ENCODE measurements around the gene B4GALT5. TPM values are rescaled to one million over a fixed set of nuclear protein-coding genes. Genes with fewer than 3 reads are reported as not detected.

B4GALT5 gene
- total RNA-seq, 1 donor from 2014 or later = 37.3 TPM

GRCh38 chr20:49610691-49611538 is 102.8 kb downstream of the B4GALT5 start:
- DNase-seq (ENCODE audit: low read depth) = peak; percentile 75

DNA sequence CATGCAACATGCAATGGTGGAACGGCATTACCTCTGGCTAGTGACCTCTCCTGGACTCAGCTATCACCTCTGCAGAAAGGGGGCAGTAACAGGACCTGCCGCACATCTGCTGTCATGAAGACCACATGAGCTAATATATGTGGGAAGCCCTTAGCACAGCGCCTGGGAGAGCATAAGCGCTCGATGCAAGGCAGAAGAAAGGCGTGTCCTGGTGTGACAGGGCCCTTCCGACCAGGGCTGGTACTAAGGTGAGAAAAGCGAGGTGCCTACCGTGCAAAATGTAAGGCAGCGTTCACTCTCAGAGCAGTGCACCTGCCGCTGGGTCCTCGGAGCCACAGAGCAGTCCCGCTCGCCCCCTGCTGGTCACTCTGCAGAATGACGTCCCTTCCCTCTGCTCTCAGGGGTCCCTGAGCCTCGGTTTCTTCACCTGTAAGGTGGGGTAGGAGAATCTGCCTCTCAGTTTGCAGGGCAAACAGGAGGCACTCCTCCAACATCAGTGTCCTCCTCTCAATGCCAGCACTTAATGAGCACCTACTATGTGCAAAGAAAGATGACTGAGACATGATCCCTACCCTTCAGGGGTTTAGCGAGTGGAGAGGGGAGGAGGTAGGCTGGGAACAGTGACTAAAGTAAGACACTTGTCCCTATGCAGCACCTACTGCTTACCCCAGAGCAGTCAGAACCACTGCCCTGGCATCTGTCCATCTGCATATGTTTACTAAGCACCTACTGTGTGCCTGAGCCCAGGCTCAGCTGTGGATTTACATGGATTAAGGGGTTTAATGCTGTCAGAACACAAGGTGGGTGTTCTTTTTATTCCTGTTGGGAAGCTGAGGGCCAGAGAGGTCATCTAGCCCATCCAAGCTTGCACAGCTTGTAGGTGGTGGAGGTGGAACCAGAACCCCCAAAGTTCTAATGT is 104.7 kb downstream of the B4GALT5 start:
- no peak for DNase-seq (ENCODE audit: low read depth)

- no peak for DNase-seq (ENCODE audit: low read depth)
Measured at GRCh38 chr20:49607568-49607967, 106.1 kb downstream of the B4GALT5 start.

DNA sequence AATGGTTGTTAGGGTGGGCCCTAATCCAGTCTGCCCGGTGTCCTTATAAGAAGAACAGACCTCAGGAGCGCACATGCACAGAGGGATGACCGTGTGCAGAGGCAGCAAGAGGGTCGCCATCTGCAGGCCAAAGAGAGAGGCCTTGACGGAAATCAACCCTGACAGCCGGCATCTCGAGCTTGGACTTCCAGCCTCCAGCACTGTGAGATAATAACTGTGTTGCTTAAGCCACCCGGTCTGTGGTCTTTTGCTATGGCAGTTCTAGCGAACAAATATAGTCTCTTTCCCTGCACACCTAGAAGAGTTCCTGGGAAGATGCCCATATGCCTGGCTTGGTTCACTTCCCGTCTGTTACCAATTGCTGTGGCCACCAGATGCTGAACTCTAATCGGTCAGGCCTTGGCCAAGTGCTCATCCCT is 110.5 kb downstream of the B4GALT5 start:
- no peak for DNase-seq (ENCODE audit: low read depth)

DNA sequence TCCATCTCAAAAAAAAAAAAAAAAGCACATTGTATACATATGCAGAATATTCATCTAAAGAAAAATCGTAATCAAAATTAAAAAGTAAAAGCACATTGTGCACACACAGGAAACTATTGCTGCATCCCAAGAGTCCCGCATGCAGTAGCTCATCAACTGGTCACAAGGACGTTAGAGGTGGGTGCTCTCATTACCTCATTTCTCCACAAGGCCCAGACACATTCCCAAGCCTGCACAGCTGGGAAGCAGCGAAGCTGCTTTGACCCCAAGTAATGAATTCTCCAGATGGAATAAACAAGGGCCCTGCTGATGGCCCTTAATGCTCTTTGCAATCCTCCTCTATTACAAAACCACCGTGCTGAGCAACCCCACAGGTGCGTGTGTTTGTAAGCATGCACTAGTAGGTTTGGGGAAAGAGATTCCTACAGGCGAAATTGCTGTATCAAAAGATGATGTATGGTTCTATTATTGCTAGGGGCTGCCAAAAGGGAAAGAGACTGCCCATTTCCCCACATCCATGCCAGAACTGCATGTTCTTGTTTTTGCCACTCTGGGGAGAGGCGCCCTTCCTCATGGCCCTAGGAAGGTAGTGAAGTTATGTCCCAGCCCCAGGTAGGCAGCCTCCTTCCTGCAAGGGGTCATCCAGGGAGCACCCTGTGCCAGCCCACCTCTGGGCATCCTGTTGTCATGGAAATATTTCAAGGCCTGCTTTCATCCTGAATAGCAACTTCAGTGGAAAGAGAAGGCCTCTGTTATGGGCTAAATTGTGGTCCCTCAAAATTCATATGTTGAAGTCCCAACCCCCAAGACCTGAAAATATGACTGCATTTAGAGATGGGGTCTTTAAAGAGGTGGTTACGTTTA is 111.1 kb downstream of the B4GALT5 start:
- DNase-seq (ENCODE audit: low read depth) = no peak

GRCh38 chr20:49601153-49601924 is 112.3 kb downstream of the B4GALT5 start:
- no peak for DNase-seq (ENCODE audit: low read depth)

DNA sequence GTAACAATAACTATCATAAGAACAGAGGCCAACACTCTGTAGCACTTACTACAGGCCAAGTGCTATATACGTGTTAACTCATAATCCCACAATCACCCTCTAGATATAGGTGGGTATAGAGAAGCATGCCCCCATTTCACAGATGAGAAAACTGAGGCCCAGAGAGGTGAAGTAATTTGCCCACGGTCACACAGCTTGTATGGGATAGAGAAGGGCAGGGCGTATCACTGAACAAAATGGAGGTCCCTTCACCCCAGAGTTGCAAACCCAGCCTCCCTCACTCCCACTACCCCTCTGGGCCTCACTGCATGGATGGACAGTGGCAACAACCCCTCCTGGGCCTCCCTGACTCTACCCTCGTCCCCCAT is 113.9 kb downstream of the B4GALT5 start:
- DNase-seq (ENCODE audit: low read depth) = no peak

- no peak for DNase-seq (ENCODE audit: low read depth)
Measured at GRCh38 chr20:49597825-49598395, 115.8 kb downstream of the B4GALT5 start.

DNA sequence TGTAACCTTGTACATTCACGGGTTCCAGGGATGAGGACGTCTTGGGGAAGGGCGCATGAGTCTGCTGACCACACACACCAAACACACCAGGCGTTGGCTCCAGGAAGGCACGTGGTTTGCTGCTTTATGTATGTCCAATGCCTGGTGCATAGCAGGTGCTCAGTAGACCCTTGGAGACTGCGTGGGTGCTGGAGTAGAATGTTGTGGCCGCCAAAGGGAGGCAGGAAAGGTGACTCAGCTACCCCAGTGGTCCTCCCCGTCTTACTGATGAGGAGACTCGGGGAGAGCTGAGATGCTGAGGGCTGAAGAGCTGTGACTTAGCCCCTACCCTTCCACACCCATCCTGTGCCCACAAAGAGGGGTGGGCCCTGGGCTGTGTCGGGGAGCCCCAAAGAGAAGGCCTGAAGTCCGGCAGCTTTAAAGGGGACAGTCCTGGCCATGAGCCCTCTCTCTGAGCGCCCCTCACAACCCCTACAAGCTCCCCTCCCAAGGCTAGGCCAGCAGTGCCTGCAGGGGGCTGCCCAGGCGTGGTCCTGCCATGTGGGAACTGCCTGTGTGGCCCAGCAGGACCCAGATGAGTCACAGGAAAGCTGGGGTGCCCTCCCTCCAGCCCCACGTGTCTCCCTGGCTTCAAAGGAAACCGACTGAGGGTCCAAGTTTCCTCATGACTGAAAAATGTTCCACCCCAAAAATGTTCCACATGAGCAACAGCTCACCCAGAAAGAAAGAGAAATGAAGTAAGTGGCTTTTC is 117.7 kb downstream of the B4GALT5 start:
- DNase-seq (ENCODE audit: low read depth) = peak; percentile 68

DNA sequence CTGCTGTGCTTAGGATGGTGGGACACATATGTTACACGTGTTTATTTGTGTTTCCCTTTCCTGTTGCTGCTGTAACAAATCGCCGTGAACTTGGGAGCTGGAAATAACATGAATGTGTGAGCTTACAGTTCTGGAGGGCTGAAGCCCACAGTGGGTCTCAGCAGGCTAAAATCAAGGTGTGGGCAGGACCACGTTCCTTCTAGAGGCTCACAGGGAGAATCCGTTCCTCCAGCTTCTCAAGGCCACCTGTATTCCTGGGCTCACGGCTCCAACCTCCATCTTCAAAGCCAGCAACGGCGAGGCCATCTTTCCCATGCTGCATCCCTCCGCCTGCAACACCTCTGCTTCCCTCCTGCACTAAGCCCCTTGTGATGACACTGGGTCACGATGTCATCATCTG is 118.3 kb downstream of the B4GALT5 start:
- DNase-seq (ENCODE audit: low read depth) = no peak

DNA sequence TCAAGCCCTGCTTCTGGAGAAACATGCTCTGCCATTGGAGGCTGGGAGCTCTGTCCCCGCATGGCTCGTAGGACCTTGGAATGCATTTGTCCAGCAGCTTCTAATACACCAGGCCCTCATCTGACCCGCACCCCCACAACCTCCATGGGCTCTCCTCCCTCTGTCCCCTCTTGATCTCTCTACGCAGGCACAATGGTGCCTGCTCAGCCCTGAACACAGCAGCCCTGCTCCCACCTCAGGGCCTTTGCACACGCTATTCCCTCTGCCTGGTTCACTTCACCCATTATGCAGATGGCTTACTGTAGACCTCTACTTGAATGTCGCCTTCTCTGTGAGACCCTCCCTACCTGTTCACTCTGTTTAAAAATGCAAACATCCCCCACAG is 118.8 kb downstream of the B4GALT5 start:
- DNase-seq (ENCODE audit: low read depth) = no peak

DNA sequence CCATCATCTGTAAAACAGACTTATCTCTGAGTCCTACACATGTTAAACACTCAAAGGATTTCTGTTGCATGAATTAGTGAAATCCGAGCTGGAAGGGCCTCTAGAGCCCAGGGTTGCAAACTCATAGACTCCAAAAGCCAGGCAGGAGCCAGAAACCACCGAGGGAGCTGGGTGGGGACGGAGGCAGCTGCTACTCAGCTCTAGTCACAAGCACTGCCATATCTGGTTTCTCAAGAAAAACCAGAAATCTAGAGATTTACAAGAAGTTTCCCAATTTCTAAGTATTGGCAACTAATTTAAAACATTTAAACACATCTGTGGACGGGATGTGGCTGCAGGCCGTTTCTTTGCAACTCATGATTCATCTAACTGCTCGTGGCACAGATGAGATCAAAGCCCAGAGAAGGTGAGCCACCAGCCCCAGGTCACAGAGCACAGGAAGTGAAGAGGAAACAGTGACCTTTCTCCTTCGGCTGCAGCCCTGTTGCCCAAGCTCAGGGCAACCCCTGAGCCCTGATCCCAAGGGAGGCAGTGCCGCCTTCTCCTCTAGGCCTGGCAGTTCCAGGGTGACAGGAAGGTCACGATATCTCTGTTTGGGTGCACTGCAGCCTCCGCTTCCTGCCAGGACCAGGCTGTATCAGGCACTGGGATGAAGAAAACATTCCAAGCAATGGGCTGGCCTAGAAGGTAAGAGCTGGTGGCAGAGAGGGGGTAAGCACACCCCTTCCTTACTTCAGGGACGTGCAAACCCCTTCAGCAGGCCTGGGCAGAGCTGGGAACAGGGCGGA is 119.3 kb downstream of the B4GALT5 start:
- peak; percentile 91 for DNase-seq (ENCODE audit: low read depth)

DNA sequence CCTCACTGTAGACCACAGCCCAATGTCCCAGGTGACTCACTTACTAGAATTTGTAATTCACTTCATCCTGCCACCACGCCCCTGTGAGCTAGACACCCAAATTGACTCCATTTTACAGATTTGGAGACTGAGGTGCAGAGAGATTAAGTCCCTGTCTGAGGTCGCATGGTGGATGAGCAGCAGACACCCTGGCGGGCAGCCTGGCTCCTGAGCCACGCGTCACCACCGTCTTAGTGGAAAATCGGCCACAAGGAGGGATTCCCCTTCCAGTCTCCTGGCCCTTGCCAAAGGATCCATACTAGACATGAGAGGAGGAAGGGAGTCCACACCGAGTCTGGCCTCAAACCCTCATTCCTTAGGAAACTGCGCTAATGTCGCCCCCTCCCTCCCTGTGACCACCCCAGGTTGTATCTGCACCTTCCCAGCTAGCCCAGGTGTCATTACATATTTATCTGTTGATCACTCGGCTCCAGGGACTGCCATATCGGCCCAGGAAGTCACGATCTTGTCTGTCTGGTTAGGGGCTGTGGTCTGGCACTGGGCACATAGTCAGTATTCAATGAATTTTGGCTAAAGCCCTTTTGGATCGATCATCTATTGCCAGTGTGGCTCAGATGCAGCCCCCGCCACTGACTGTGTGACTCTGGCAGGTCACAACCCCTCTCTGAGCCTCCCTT is 120.1 kb downstream of the B4GALT5 start:
- DNase-seq (ENCODE audit: low read depth) = no peak

DNA sequence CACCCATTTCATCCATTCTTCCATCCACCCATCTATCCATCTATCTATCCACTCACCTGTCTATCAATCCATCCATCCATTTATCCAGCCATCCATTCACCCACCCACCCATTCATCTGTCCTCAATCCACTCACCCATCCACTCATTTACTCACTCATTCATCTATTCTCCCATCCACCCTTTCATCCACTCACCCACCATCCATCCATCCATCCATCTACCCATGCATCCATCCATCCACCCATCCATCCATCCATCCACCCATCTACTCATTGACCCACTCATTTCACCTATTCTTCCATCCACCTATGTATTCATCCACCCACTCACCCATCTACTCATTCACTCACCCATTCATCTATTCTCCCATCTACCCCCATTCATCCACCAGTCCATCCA is 121.6 kb downstream of the B4GALT5 start:
- no peak for DNase-seq (ENCODE audit: low read depth)

GRCh38 chr20:49591217-49591865 is 122.3 kb downstream of the B4GALT5 start:
- peak; percentile 58 for DNase-seq (ENCODE audit: low read depth)

- DNase-seq (ENCODE audit: low read depth) = no peak
Measured at GRCh38 chr20:49590163-49591017, 123.3 kb downstream of the B4GALT5 start.

- DNase-seq (ENCODE audit: low read depth) = no peak
Measured at GRCh38 chr20:49589747-49590146, 123.9 kb downstream of the B4GALT5 start.

Data from myocyte (in vitro differentiated cells).